Left kidney (tissue), 2 donors: ENCODE results near the gene ALDOC. TPM values are rescaled to one million over a fixed set of nuclear protein-coding genes. Genes with fewer than 3 reads are reported as not detected.
"Not testable (repeated sequence)": the region's sequence is repeated elsewhere in the genome, so short reads cannot be mapped to it uniquely, and the experiment has no call there.

Source experiments
- DNase-seq: peaks from one replicate; pipeline ENCODE4 v3.0.0-alpha.2; 2013
- polyA plus RNA-seq: library from polyadenylated mRNA; unstranded; fragments of 120-200 nt; gene quantifications from one replicate; pipeline ENCODE4 v1.2.1, GENCODE V29; 2013; ENCODE audit not compliant: insufficient read length

Gene ALDOC
- polyA plus RNA-seq, 1 donor: 24.6 TPM

DNA sequence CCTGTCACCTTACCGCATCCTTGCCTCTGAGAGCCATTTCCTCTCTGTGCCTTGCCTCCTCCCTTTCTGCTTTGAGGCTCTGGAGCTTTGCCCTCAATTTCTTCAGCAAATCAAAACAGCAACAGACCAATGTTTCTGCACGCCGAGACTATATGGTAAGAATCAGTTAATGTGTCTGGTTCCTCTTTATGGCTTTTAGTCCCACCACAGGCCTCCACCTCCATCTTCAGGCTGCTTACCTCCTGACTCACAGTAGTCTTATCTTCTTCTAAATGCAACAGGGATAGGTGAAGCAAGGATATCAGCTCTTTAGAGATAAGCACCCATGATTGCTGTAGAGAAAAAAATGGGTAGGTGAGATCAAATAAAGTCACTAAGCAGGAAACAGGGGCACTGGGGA is 9.2 kb upstream of the ALDOC start:
- DNase-seq: no peak

DNA sequence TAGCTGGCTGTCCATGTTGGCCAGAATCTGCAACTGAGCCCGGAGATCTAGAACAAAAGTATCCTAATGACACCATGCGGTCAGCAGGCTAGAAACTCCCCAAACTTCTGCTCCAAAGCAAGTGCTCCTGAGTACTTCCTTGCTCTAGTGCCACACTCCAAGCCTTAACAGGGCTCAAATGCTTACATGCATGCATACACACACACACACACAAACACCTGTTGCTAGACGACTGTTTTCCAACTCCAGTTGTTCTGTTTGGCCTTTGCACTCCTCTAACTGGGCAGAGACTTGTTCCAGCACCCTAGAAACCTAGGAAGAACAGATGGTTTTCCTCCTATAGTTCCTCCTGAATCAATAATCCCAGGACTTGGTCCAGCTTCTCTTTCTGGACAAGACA is 7.7 kb upstream of the ALDOC start:
- DNase-seq: no peak

DNA sequence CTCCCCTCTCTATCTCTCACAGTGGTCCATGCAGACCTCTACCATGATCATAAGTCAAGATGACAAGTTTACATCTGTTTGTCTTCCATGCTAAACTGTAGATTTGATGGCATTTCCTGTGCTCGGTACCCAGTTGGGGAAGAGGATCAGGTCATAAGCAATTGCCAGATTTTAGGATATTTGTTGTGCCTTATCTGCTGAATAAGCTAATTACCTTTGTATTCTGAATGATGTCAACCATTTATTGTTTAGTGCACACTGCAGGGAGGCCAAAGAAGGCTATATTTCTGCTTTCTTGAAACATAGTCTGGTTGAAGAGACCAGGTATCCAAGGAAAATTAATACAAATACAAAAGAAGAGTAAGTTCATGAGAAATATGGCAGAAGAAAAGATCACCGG is 5.8 kb upstream of the ALDOC start:
- no peak for DNase-seq

DNA sequence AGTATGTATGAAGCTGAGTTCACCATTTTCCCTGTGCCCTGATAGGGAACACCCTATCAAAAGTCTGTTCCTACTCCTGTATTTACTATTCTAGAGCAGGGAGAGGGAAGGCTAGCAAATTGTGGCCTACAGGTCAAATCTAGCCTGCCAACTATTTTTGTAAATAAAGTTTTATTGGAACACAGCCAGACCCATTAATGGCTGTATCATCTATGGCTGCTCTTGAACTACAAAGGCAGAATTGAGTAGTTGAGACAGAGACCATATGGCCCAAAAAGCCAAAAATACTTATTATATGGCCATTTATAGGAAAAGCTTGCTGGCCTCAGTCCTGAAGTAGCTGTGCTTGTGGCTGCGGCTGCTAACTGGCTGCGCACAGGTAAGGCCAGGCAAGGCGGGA is 4.3 kb upstream of the ALDOC start:
- DNase-seq: no peak

DNA sequence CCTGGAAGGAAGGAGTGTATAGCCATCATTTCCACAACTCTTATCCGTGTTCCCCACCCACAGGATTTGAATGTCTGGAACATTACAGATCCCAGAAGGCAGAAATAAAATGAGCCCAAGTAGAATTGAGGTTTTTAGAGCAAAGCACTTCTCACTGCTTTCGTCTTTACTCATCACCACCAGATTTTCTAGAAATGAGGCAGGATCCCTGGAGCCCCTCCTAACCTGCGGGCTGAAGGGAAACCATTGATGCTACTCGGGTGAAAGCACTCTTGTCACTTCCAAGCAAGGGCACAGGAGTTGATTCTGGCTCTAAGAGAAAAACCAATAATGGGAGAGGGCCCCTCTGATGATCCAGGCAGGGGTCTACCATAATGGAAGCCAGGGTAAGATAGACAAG is 2.8 kb upstream of the ALDOC start:
- DNase-seq: no peak

DNA sequence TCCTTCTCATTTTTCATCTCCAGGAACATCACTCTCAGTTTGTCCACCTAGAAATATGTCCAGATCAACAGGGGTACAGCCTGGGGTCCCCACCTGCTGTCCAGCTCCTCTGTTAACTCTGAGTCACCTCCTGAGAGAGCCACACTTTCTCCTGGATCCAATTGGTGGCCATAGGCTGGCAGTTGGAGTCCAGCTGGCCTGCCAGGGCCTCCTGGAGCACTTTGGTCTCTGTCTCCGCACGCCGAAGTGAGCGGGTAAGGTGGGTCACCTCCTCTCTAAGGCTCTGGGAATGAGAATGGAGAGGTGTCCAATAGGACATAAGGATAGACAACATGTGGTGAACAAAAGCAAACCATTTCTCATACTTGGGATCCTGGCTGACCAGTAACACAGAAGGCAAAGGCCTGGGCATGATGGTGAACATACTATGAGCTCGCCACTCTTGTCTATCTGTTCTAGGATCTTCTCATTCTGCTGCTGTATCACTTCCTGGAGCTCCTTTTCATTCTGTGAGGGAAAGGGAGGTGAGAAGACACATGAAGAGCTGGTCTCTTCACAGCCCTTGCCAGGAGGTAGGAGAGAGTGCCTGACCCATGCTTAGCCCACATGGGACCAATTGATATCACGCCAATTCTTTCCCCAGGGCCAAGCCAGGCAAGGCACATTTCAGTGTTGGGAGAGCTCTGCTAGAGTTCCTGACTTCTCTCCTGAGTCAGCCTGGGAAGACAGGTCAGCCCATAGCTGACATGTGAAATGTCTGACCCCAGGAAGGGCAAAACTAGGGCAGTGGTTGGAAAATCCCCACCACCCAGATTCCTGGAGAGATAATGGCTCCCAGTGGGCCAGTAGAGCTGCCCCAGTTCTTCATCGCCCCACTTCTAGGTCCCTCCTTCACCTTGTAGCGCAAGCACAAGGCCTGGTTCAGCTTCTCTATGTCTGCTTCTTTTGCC is 1.8 kb upstream of the ALDOC start:
- no peak for DNase-seq

DNA sequence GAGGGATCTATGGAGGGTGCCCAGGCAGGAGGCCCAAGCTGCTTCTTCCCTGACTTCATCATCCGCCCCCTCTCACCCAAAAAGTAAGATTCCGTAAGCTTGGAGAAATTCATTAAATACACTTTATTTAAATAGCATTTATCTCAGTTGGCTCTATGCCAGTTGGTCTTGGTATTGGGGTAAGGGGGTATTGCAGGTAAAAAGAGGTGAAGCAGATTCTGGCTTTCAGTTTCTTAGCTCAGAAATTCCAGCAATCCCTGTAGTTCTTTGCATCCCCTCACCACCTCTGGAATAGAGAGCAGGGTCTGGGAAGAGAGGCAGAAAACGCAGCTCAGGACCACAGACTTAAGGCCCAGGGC is 750 bp upstream of the ALDOC start:
- DNase-seq: no peak

DNA sequence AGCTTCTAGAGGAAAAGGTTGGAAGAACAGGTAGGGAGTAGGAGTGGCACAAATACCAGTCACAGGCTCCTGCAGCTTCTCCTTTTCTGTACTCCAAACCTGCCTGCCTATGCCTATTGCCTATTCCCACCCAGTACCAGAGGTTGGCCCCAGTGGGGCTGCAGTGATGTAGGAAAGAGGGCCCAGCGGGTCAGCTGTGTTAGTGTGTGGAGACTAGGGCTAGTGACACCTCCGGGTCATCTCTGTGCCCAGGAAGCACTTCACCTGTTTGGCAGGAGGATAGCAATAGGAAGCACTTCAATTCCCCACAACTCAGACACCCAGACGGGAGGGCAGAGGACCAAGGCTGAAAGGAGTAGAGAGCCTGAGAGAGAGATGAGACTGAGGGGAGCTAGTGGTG is 679 bp downstream of the ALDOC start:
- DNase-seq: not testable (repeated sequence)

DNA sequence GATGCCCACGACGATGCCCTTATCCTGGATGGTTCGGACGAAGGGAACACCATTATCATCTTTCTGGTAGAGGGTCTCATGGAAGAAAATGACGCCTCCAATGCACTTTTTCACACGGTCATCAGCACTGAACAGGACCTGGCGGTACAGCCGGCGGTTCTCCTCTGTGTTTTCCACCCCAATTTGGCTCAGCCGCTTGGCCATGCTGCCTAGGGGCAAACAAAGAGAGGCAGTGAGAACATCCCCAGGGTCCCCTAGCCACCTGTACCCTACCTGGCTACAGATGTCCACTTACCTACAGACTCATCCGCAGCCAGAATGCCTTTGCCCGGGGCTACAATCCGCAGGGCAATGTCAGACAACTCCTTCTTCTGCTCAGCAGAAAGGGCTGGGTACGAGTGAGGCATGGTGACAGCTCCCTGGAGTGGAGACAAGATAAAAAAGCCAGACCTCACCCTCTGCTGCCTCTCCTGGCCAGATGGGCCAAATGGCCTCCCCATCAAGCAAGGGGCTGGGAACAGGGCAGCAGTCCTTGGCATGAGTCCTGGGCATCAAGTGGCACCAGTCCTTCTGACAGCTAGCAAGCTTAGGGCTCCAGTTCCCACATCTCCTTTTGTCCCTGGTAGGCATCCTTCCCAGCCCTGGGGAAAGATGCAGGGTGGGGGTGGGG is 1.4 kb downstream of the ALDOC start:
- DNase-seq: no peak

DNA sequence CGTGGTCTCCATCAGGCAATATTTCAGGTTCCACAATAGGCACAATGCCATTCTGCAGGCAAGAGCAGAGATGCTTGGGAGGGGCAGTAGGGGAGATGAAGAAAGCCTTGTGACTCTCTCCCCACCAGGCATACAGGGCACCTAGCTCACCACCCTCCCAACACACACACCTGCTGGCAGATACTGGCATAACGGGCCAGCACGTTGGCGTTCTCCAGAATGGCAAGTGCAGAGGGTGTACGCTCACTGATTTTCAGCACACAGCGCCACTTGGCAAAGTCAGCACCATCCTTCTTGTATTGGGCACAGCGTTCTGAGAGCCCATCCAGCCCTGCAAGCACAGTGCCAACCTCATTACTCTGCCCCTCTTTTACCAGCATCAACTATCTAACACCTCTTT is 2.2 kb downstream of the ALDOC start:
- DNase-seq: no peak

DNA sequence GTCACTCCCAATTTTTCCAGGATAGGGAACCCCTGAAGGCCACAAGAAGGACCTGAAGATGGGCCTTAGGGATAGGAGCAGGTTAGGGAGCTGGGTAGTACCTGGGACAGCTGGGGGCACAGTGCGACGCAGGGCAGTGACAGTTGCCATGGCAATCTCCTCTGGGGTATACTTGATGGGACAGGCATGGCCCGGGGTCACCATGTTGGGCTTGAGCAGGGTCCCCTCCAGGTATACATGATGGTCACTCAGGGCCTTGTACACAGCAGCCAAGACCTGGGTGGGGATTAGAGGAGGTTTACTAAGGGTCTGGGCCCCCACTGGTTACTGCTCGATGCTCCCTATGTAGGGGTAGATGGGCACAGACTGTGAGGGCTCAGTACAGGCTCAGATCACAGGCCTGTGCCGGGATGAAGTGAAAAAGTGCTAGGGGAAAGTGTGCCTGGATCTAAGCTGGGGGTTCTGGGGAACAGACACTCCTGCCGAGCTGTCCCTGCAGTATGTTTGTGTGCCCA is 2.7 kb downstream of the ALDOC start:
- DNase-seq: no peak

DNA sequence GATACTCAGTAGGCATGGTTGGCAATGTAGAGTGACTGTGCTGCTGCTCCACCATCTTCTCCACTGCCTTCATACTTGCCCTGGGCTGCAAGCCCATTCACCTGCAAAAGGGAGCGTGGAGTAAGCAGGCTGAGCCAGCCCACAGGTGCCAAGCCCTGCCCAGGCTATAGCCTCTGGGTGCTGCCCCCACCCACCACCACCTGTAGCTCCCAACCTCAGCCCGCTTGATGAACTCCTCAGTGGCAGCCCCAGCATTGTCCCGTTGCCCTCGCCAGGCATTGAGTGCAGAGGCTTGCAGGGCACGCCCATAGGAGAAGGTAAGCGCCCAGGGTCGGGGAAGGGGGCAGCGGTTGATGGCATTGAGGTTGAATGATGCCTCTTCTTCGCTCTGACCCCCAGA is 3.2 kb downstream of the ALDOC start:
- DNase-seq: no peak

DNA sequence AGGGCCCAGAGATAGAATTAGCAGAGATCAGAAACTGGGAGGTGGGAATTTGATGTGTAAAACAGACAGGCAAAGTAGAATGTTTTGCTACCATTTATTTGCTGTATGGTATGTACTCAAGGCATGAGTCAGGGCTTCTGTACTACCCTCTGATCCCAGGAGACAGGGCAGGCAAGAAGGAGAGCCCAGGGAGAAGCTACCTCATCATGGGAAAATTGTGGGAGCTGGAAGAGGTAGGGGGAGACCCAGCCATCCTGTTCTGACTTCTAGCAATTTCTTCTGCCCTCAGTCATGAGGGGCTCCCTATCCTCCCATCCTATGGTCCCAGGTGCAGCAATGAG is 3.7 kb downstream of the ALDOC start:
- DNase-seq: no peak

DNA sequence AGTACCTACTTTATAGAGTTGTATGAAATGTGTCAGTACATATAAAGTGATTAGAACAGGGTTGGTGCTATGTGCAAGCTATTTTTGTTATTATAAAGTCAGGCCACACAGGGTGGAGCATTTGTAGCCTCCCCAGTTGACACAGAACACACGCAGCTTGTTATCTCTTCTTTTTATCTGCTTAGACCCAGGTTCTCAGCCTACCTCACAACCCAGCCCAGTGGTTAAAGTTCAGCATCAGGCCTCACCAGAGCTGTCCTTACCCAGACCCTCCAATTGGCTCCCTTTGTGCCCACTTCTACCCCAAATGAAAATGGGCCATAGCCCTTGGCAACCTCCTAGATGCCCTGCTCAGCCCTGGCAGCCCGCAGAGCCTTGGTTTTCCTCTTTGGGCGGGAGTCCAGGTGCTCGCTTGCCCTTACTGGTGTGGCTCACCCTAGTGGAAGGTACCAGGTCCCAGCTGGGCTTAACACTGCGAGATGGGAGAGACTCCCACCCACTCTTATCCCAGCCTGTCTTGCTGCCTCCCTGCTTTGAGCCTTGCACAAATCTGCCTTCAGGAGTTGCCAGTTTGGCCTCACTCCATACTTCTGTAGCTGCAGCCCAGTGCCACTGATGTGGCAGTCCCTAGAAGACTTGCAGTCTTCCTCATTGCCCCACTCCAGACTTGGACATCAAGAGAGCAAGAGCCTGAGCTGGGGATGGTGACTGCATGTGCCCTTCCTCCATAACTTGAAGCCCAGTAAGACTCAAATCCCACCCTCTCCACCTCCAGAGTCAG is 4.2 kb downstream of the ALDOC start:
- DNase-seq: no peak

DNA sequence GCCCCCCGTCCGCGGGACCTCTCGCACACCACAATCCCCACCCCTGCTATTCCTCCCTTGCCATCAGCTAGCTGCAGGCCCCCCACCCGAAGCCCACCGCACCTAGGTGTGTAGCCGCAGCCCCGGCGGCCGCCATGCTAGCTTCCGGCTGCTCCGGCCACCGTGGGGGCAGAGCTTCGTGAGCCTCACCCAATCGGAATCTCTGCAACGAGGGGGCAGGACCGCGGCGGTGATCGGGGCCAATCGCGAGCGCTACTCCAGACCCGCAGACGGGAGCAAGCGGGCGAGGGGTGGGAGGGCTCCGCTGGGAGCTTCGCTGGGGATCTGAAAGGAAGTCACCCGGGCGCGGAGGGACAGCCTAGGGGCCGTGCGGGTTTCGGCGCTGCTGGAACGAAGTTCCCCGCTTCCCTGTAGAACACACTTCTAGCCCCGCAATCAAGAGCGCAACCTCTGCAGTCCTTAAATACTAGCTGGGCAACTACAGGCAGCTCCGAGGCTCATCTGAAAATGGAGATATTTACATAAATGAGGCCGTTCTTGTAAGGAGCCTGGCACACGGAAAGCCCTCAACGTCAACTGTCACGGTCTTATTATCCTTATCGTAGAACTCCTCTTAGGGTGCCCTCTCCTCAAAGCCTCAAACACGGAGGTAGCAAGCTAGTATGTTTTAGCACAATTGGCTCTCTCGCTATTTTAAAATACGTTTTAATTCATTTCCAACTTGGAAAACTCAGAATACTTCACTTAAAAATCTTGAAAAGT is 5.2 kb downstream of the ALDOC start, which contains the start of gene PIGS:
TSS of gene PIGS (minus strand) at position 164 of the 762 bp plus-strand sequence. CDS start at position 136, 28 bp downstream.
- peak; percentile 82 for DNase-seq

DNA sequence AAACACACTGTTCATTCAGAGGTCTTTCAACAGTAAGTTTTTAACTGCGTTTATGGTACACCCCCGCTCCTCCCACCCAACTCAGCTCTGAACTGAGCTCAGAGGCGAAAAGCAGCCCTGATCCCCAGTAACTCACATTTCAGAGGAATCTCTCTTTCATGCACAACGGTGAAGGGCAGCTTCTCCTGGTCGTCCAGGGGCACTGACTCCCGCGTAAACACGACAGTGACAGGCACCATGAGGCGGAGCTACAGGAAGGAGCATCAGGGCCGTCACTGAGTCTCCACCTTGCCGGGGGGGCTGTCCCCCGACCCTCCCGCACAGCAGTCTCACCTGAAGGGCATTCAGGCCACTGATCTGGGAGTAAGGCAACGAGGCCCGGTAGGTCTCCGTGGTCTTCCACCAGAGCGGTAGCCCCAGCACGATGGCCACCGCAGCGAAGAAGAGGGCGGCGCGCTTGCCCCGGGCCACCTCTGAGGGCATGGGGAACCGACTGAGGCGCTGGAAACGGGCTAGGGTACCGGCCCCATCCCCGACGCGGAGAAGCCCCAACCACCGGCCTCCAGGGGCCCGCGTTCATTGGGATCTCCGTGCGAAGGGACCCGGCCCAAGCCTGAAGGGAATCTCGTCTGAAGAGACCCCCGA is 5.9 kb downstream of the ALDOC start:
- peak; percentile 22 for DNase-seq

DNA sequence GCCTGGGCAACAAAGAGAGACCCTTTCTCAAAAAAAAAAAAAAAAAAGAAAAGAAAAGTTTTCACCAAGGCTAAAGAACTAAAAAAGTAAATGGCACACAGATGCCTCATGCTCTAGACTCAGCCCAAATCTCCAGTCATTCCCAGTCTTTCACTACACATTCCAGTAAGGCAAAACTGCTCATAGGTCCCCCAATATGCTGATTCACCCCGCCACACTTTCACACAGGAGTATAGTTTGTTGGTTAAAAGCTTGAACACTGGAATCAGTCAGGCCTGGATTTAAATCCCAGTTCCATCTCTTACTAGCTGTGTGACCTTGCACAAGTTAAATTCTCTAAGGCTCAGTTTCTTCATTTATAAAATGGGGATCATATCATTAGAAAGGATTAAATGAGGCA is 7.2 kb downstream of the ALDOC start:
- DNase-seq: no peak

DNA sequence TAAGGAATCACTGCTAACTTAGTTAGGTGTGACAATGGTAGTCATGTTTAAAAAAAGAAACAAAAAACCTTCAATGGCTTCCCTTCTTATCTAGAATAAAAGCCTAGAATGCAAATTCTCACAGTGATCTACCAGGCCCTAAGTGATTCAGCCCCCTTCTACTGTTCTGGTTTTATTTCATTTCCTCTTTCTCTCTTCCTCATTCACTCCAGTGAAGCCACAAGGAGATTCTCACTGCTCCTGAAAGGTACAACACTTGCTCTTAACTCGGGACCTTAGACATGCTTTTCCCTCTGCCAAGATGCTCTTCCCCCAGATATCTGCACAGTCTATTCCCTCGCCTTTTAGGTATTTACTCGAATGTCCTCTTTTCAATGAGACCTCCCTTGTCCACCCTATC is 9.1 kb downstream of the ALDOC start:
- no peak for DNase-seq

DNA sequence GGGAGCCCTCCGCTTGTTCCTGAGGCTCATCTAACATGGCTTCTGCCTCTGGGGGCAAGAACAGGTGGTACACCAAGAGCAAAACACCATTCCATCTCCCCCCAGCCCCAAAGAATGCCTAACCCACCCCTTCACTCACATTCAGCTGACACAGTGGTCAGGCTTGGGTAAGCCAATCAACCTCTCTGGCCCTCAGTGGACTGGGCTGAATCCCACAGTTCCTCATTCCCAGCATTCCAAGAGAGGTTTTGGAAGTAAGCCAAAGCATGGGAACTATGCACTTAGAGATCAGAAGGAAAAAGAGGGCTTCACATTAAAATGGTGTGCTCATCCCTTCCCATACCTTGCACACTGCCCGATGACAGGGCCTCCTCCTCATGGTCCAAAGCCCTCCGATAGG is 13.2 kb downstream of the ALDOC start:
- DNase-seq: peak; percentile 14

DNA sequence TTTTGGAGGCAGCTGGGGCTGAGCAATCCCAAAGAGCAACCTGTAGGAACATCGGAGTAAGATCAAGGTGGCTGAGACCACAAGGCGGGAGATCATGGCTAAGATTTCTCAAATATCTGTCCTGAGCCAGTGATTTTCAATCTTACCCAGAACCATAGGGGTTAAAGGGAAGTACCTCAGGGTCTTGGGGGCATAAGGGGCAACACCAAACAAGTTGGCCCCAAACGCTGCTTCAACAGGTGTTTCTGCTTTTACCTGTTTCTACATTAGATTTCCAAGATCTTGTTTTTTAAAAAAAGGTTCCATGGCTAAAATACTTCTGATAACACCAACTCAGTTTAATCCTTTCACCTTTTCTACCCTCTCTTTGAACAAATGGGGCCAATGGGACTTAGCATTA is 21.7 kb downstream of the ALDOC start:
- DNase-seq: no peak

DNA sequence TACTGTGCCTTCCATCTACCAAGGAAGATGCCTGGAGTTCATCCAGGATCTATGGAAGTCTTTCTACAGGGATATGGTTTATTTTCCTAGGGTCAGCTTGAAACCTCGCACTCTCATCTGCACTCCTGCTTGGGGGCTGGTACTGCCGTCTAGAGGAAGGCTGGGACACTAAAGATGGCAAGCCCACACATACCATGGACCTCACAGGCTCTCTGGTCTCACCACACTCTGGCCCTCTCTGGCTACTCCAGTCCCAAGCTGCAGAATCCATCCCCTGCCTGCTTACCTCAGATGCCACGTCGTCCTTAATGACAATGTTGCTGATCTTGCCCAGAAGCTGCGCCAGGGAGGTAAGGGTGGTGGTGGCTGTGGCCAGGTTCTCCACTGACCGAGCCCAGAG is 22.1 kb downstream of the ALDOC start:
- no peak for DNase-seq
